WTC11 (cell line): Measurements from ENCODE around the gene AKAP6. TPM values are rescaled to one million over a fixed set of nuclear protein-coding genes. Genes with fewer than 3 reads are reported as not detected.

ENCODE experiments used
- ATAC-seq: fragments of 200-7000 bp; cut with Tn5 transposase; 2 replicates; pipeline ENCODE4 v1.10.0; 2021; ENCODE audit warnings: mild to moderate bottlenecking, moderate library complexity
- CTCF ChIA-PET: fragments of 300-600 bp; sonication (Branson Sonifier 250); formaldehyde crosslinking; loops from one replicate; lab custom pipeline; 2021; ENCODE audit warnings: antibody characterized with exemption; lab: Charles Lee
- POLR2A ChIA-PET: fragments of 350-600 bp; sonication (Branson Sonifier 250); formaldehyde crosslinking; loops from one replicate; lab custom pipeline; 2021; ENCODE audit warnings: antibody characterized with exemption; lab: Charles Lee
- DNase-seq: peaks from one replicate; pipeline ENCODE4 v3.0.0; 2021; ENCODE audit warnings: low spot score
- H3K27ac Mint-ChIP-seq: 2 replicates; pipeline ENCODE4 v1.8.0; 2021; ENCODE audit warnings: mixed read lengths
- H3K27me3 Mint-ChIP-seq: 2 replicates; pipeline ENCODE4 v1.8.0; 2021; ENCODE audit warnings: low read depth, mild to moderate bottlenecking, moderate library complexity, mixed read lengths
- H3K36me3 Mint-ChIP-seq: 2 replicates; pipeline ENCODE4 v1.8.0; 2021; ENCODE audit warnings: mixed read lengths
- H3K4me1 Mint-ChIP-seq: 2 replicates; pipeline ENCODE4 v1.8.0; 2022; ENCODE audit warnings: mixed read lengths
- H3K4me3 Mint-ChIP-seq: 2 replicates; pipeline ENCODE4 v1.8.0; 2021; ENCODE audit warnings: mild to moderate bottlenecking, moderate library complexity, mixed read lengths
- H3K9me3 Mint-ChIP-seq: 2 replicates; pipeline ENCODE4 v1.8.0; 2021; ENCODE audit warnings: mixed read lengths
- ARID4B ChIP-seq: sonication (generic); formaldehyde crosslinking; IDR thresholded peaks from 2 replicates; pipeline ENCODE4 v1.8.0; 2023; ENCODE audit warnings: missing genetic modification reagents, mild to moderate bottlenecking, borderline replicate concordance
- ATF3 ChIP-seq: sonication (generic); formaldehyde crosslinking; conservative IDR thresholded peaks from 2 replicates; pipeline ENCODE4 v1.8.1; 2022; ENCODE audit warnings: mild to moderate bottlenecking, missing genetic modification reagents
- E2F4 ChIP-seq: sonication (generic); formaldehyde crosslinking; IDR thresholded peaks from 2 replicates; pipeline ENCODE4 v1.8.1; 2022; ENCODE audit warnings: low read depth, mild to moderate bottlenecking, moderate library complexity, missing genetic modification reagents, borderline replicate concordance
- E2F5 ChIP-seq: sonication (generic); formaldehyde crosslinking; IDR thresholded peaks from 2 replicates; pipeline ENCODE4 v1.8.1; 2022; ENCODE audit warnings: mild to moderate bottlenecking, moderate library complexity, missing genetic modification reagents
- FOXP4 ChIP-seq: sonication (generic); formaldehyde crosslinking; IDR thresholded peaks from 2 replicates; pipeline ENCODE4 v1.8.0; 2022; ENCODE audit warnings: mild to moderate bottlenecking, missing genetic modification reagents
- GABPB1 ChIP-seq: sonication (generic); formaldehyde crosslinking; IDR thresholded peaks from 2 replicates; pipeline ENCODE4 v1.8.1; 2023; ENCODE audit warnings: mild to moderate bottlenecking, missing genetic modification reagents
- GTF2I ChIP-seq: fragments of 250-450 bp; sonication (Bioruptor Pico); conservative IDR thresholded peaks from 2 replicates; pipeline ENCODE4 v1.4.0; 2021; ENCODE audit warnings: mild to moderate bottlenecking
- MXD4 ChIP-seq: fragments of 250-450 bp; sonication (Bioruptor Pico); IDR thresholded peaks from 2 replicates; pipeline ENCODE4 v1.8.0; 2021; ENCODE audit warnings: mild to moderate bottlenecking, moderate library complexity, borderline replicate concordance
- NR2C2 ChIP-seq: sonication (generic); formaldehyde crosslinking; IDR thresholded peaks from 2 replicates; pipeline ENCODE4 v1.8.0; 2022; ENCODE audit warnings: mild to moderate bottlenecking, missing genetic modification reagents
- SP1 ChIP-seq: sonication (generic); formaldehyde crosslinking; conservative IDR thresholded peaks from 2 replicates; pipeline ENCODE4 v1.8.1; 2022; ENCODE audit warnings: missing genetic modification reagents
- USF2 ChIP-seq: sonication (generic); formaldehyde crosslinking; IDR thresholded peaks from 2 replicates; pipeline ENCODE4 v1.8.1; 2023; ENCODE audit warnings: mild to moderate bottlenecking, missing genetic modification reagents, moderate library complexity
- ZNF138 ChIP-seq: sonication (generic); formaldehyde crosslinking; conservative IDR thresholded peaks from 2 replicates; pipeline ENCODE4 v1.8.1; 2022; ENCODE audit warnings: mild to moderate bottlenecking, moderate library complexity, missing genetic modification reagents
- ZNF263 ChIP-seq: sonication (generic); formaldehyde crosslinking; IDR thresholded peaks from 2 replicates; pipeline ENCODE4 v1.8.1; 2022; ENCODE audit warnings: low read depth, mild to moderate bottlenecking, moderate library complexity, missing genetic modification reagents
- ZNF281 ChIP-seq: sonication (generic); formaldehyde crosslinking; IDR thresholded peaks from 2 replicates; pipeline ENCODE4 v1.8.0; 2023; ENCODE audit warnings: mild to moderate bottlenecking, missing genetic modification reagents
- ZNF416 ChIP-seq: fragments of 250-450 bp; sonication (Bioruptor Pico); IDR thresholded peaks from 2 replicates; pipeline ENCODE4 v1.9.0; 2021; ENCODE audit warnings: mild to moderate bottlenecking, inconsistent platforms
- ZNF671 ChIP-seq: fragments of 250-450 bp; sonication (Bioruptor Pico); IDR thresholded peaks from 2 replicates; pipeline ENCODE4 v1.8.0; 2021; ENCODE audit warnings: mild to moderate bottlenecking
- total RNA-seq: library from RNA; stranded (reverse); gene quantifications from 3 replicates; pipeline ENCODE4 v1.2.3, GENCODE V29; 2021

Gene AKAP6
- total RNA-seq, 1 experiment from 2014 or later = 0.63 TPM

GRCh38 chr14:32779840-32780239 is 450.7 kb downstream of the AKAP6 start (continued):
- no peak for TF ChIP-seq ZNF281 (CRISPR knock-in tag)

- TF ChIP-seq USF2 = no peak
- no peak for TF ChIP-seq NR2C2 (CRISPR knock-in tag)
- no peak for TF ChIP-seq E2F5 (CRISPR knock-in tag)
- TF ChIP-seq ZNF263 (CRISPR knock-in tag) = no peak
- no peak for TF ChIP-seq MXD4 (CRISPR knock-in tag)
- no peak for TF ChIP-seq ARID4B (CRISPR knock-in tag)
- TF ChIP-seq GABPB1 = no peak
- ATAC-seq (no peak), DNase-seq (no peak)
- H3K4me1 Mint-ChIP-seq = no peaks in the 10 kb centered on the region
- POLR2A ChIA-PET = no interaction called here
- CTCF ChIA-PET = no interaction called here
- peaks cover 5% of the 10 kb centered on the region; the same call in 1 of the 2 replicates for H3K9me3 Mint-ChIP-seq
- no peak overlapping the region for H3K27ac Mint-ChIP-seq
- H3K27me3 Mint-ChIP-seq = no peaks in the 10 kb centered on the region
- no peaks in the 10 kb centered on the region; the same call in 1 of the 2 replicates for H3K36me3 Mint-ChIP-seq
- H3K4me3 Mint-ChIP-seq = no peak overlapping the region
Observed at GRCh38 chr14:32784405-32784804, 455.3 kb downstream of the AKAP6 start.

- Mint-ChIP-seq H3K36me3 (peaks cover 2% of the 10 kb centered on the region), H3K27ac (no peak overlapping the region), H3K4me1 (no peaks in the 10 kb centered on the region), H3K9me3 (peaks cover 11% of the 10 kb centered on the region), H3K27me3 (no peaks in the 10 kb centered on the region), H3K4me3 (no peak overlapping the region)
- ATAC-seq (no peak), DNase-seq (no peak)
- POLR2A ChIA-PET = no interaction called here
- CTCF ChIA-PET = no interaction called here
- TF ChIP-seq ARID4B (CRISPR knock-in tag) (no peak), FOXP4 (CRISPR knock-in tag) (no peak), ZNF416 (CRISPR knock-in tag) (no peak), E2F4 (CRISPR knock-in tag) (no peak), SP1 (CRISPR knock-in tag) (no peak), ATF3 (CRISPR knock-in tag) (no peak), GTF2I (no peak), ZNF263 (CRISPR knock-in tag) (no peak), ZNF671 (CRISPR knock-in tag) (no peak), ZNF138 (CRISPR knock-in tag) (no peak)
Observed at GRCh38 chr14:32785585-32785984, 456.5 kb downstream of the AKAP6 start.
